GM21723 (cell line): ENCODE results near the gene TLCD2.
"Not testable (repeated sequence)": the region's sequence is repeated elsewhere in the genome, so short reads cannot be mapped to it uniquely, and the experiment has no call there.

Experiments
- ATAC-seq: cut with Tn5 transposase; IDR thresholded peaks from one replicate; pipeline ENCODE4 v1.9.1; 2021; ENCODE audit warnings: mild to moderate bottlenecking, moderate library complexity; ENCODE audit not compliant: unreplicated experiment

Gene TLCD2

DNA sequence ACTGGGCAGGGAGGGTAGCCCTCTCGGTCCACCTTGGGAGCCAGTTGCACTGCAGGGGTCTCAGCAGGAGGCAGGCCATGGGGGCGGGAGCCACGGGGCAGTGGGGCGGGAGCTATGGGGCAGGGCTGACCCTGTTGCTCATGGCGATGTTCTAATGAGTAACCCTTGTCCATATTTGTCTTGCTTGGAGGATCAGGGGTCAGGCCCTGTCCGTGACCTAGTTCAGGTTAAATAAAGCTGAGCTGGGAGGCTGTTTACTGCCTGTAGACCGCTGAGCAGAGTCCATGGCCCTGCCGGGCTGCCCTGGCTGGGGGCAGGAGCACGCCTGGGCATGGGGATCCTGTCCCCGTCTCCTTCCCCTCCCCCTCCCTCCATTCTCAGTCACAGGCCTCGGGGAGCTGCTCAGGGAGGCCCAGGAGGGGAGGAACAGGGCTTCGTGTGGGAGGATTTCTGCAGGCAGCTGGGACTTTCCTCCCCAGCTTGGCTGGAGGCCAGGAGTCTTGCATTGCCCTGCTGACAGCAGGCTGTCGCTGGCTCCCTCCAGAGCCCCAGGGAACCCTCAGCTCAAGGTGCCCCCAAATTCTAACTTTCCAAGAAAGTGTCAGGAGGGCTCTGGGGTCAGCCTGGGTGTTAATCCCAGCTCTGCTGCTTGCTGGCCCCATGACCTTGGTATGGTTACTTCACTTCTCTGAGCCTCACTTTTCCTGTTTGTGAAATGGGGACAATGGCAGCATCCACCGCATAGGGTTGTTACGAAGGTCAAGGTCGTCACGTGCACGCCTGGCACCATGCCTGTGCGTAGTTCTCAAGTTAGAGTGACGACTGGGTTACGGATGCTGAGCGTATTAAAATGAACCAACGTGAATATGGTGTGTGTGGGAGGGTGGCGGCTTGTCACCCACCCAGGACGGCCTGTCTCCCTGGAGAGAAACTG is 26.4 kb upstream of the TLCD2 start:
- ATAC-seq = no peak

DNA sequence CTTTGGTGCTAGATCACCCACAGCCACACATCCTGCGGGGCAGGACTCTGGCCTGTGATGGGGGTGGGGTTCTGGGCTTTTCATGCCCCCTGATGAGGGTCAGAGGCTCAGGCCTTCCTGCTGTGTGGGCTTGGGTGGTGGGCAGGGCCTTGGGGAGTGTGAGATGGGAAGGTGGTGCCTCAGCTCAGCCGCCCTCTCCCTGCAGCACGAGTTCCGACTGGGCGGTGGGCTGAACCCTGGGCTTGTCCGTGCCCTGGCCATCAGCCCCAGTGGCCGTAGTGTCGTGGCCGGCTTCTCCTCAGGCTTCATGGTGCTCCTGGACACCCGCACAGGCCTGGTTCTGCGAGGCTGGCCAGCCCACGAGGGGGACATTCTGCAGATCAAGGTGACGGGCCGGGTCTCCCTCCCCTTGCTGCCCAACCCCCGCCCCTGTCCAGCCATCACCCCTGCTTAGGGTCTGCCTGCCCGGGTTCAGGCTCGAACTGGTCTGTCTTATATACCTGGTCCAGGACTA is 25.7 kb upstream of the TLCD2 start:
- no peak for ATAC-seq

DNA sequence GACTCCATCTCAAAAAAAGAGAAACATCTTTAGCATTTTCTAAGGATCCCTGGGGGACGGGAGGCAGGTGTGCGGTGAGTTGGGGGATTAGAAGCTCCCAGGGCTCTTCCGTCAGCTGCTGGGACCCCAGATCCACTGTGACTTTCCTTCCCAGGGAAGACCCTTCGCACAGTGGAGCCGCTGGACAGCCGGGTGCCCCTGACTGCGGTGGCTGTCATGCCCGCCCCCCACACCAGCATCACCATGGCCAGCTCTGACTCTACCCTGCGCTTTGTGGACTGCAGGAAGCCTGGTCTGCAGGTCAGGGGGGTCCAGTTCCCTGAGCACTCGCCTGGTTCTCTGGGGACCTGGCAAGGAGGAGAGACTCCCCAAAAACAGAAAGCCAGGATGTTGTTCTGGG is 25.2 kb upstream of the TLCD2 start:
- no peak for ATAC-seq

DNA sequence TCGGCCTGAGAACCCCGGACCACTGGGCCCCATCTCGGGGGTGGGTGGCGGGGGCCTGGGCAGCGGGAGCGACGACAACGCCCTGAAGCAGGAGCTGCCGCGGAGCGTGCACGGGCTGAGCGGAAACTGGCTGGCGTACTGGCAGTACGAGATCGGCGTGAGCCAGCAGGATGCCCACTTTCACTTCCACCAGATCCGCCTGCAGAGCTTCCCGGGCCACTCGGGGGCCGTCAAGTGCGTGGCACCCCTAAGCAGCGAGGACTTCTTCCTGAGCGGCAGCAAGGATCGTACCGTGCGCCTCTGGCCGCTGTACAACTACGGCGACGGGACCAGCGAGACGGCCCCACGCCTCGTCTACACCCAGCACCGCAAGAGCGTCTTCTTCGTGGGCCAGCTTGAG is 23.6 kb upstream of the TLCD2 start:
- no peak for ATAC-seq

DNA sequence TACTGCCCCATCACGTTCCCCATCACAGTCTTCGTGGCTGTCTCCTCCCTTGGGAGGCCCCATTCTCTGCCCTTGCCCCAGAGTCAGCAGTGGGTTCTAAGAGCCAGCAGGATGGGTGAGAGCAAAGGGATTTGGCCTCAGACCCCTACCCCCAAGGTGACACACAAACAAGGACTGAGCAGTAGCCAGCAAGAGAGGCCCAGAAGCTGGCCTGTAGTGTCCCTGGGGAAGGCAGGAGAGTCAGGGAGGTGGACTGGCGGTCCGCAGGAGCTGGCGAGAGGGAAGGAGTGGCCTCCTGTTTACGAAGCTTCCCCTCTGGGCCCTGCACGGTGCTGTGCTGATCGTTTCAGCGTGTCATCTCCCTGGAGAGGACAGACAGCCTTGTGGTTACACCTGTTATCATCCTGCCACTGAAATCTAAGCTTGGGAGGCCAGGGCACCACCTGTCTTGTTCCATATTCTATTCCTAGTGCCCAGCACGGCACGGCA is 22.7 kb upstream of the TLCD2 start:
- ATAC-seq = no peak

DNA sequence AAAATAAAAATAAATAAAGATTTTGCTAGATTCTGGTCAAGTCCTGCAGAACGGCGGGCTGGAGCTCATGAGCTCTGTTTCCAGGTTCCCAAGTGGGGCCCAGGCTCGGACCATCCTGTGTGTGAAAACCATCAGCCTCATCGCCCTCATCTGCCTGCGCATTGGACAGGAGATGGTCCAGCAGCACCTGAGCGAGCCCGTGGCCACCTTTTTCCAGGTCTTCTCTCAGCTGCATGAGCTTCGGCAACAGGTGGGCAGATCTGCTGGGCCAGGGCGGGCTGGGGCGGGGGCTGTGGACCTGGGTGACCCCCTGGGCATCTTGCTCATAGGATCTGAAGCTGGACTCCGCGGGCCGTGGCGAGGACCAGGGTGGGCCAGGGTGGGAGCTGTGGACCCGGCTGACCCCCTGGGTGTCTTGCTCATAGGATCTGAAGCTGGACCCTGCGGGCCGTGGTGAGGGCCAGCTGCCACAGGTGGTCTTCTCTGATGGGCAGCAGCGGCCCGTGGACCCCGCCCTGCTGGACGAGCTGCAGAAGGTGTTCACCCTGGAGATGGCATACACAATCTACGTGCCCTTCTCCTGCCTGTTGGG is 22.2 kb upstream of the TLCD2 start:
- no peak for ATAC-seq

DNA sequence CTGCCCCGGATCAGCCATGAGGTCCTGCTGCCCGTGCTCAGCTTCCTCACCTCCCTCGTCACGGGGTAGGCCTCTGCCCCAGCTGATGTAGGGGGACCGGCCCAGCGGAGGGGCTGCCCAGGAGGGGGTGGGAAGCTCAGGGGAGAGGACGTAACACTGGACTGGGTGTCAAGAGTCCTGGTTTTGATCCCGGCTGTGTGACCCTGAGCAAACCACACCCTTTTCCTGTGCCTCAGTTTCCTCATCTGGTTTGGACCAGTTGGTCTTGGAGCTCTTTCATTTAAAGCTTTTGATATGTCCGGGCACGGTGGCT is 21.0 kb upstream of the TLCD2 start:
- no peak for ATAC-seq

DNA sequence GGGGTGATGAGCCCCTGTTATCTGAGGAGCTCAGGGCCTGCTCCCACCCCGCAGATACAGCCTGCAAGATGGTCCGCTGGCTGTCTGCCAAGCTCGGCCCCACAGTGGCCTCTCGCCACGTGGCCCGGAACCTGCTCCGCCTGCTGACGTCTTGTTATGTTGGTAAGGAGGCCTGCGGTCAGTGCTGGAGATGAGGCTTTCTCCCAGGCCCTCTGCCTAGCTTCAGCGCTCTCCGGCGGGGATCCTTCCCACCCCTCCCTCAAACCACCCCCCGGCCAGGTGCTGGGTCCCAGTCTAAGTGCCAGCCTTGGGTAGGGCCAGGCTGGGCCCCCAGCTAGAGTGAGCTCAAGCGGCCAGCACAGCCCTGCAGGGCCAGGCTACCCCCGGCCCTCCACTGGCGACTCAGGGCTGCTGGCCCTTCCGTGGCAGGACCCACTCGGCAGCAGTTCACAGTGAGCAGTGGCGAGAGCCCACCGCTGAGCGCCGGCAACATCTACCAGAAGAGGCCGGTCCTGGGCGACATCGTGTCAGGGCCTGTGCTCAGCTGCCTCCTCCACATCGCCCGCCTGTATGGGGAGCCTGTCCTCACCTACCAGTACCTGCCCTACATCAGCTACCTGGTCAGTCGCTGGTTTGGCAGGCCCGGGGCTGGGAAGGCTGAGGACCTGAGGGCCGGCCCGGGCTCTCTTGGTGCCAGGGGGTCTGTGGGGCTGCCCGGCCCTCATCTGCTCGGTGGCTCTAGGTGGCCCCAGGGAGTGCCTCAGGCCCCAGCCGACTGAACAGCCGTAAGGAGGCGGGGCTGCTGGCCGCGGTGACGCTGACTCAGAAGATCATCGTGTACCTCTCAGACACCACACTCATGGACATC is 20.4 kb upstream of the TLCD2 start:
- ATAC-seq = no peak

DNA sequence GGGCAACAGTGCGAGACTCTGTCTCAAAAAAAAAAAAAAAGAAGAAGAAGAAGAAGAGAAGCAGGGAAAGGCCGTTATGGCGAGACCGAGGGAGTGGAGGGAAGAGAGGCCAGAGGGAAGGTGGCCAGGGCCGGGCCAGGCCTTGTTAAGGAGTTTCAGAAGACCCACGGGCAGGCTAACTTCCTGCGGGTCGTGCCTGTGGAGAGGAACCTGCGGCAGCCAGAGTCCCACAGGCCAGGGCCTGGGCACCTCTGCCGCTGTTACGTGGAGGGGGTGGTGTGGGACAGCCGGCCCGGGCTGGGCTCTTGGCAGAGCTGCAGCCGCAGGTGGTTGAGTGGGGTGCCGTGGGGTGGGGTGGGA is 19.8 kb upstream of the TLCD2 start:
- ATAC-seq = no peak

DNA sequence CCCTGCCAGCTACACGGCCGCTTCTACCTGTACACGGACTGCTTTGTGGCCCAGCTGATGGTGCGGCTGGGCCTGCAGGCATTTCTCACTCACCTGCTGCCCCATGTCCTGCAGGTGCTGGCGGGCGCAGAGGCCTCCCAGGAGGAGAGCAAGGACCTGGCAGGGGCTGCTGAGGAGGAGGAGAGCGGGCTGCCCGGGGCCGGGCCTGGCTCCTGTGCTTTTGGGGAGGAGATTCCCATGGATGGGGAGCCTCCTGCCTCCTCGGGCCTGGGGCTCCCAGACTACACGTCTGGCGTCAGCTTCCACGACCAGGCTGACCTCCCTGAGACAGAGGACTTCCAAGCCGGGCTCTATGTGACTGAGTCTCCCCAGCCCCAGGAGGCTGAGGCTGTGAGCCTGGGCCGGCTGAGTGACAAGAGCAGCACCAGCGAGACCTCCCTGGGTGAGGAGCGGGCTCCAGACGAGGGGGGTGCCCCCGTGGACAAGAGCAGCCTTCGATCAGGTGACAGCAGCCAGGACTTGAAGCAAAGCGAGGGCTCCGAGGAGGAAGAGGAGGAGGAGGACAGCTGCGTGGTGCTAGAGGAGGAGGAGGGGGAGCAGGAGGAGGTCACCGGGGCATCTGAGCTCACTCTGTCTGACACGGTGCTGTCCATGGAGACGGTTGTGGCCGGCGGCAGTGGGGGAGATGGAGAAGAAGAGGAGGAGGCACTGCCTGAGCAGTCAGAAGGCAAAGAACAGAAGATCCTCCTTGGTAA is 17.9 kb upstream of the TLCD2 start:
- ATAC-seq = no peak

DNA sequence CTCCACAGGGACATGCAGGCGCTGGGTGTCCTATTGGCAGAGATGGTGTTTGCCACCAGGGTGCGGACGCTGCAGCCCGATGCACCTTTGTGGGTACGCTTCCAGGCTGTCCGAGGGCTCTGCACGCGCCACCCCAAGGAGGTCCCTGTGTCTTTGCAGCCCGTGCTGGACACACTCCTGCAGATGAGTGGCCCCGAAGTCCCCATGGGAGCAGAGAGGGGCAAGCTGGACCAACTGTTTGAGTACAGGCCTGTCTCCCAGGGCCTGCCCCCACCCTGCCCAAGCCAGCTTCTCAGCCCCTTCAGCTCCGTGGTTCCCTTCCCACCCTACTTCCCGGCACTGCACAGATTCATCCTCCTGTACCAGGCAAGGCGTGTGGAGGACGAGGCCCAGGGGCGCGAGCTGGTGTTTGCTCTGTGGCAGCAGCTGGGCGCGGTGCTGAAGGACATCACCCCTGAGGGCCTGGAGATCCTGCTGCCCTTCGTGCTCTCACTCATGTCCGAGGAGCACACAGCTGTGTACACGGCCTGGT is 17.1 kb upstream of the TLCD2 start:
- no peak for ATAC-seq

DNA sequence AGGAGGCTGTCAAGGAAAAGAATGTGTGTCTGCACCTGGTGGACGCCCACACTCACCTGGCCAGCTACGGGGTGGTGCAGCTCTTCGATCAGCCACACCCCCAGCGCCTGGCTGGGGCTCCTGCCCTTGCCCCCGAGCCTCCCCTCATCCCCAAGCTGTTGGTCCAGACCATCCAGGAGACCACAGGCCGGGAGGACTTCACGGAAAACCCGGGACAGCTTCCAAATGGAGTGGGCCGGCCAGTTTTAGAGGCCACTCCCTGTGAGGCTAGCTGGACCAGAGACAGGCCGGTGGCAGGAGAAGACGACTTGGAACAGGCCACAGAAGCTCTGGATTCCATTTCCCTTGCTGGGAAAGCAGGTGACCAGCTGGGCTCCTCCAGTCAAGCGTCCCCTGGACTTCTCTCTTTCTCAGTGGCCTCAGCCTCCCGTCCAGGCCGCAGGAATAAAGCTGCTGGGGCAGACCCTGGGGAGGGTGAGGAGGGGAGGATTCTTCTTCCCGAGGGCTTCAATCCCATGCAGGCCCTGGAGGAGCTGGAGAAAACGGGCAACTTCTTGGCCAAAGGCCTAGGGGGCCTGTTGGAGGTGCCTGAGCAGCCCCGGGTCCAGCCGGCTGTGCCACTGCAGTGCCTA is 16.6 kb upstream of the TLCD2 start:
- ATAC-seq = no peak

DNA sequence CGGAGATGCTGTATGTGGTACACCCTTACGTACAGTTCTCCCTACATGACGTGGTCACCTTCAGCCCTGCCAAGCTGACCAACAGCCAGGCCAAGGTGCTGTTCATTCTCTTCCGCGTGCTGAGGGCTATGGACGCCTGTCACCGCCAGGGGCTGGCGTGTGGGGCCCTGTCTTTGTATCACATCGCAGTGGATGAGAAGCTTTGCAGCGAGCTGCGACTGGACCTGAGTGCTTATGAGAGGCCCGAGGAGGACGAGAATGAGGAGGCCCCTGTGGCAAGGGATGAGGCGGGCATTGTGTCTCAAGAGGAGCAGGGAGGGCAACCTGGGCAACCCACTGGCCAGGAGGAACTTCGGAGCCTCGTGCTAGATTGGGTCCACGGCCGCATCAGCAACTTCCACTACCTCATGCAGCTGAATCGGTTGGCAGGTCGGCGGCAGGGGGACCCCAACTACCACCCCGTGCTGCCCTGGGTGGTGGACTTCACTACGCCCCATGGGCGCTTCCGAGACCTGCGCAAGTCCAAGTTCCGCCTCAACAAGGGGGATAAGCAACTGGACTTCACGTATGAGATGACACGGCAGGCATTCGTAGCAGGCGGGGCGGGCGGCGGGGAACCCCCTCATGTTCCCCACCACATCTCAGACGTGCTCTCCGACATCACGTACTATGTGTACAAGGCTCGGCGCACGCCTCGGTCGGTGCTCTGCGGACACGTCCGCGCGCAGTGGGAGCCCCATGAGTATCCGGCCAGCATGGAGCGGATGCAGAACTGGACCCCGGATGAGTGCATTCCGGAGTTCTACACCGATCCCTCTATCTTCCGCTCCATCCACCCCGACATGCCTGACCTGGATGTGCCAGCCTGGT is 15.7 kb upstream of the TLCD2 start:
- no peak for ATAC-seq

DNA sequence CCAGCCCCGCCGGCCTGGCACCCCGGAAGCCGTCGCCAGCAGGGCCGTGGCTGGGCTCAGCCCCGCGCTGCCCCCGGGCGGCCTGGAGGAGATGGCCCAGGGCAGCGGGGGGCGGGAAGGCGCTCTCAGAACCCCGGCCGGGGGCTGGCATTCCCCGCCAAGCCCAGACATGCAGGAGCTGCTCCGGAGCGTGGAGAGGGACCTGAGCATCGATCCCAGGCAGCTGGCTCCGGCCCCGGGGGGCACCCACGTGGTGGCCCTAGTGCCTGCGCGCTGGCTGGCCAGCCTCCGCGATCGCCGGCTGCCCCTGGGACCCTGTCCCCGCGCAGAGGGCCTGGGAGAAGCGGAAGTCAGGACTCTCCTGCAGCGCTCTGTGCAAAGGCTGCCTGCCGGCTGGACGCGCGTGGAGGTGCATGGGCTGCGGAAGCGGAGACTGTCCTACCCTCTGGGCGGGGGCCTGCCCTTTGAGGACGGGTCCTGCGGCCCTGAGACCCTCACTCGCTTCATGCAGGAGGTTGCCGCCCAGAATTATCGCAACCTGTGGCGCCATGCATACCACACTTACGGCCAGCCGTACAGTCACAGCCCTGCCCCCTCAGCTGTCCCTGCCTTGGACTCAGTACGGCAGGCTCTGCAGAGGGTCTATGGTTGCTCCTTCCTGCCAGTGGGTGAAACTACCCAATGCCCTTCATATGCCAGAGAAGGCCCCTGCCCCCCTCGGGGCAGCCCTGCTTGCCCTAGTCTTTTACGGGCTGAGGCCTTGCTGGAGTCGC is 14.9 kb upstream of the TLCD2 start:
- ATAC-seq = peak; percentile 19

DNA sequence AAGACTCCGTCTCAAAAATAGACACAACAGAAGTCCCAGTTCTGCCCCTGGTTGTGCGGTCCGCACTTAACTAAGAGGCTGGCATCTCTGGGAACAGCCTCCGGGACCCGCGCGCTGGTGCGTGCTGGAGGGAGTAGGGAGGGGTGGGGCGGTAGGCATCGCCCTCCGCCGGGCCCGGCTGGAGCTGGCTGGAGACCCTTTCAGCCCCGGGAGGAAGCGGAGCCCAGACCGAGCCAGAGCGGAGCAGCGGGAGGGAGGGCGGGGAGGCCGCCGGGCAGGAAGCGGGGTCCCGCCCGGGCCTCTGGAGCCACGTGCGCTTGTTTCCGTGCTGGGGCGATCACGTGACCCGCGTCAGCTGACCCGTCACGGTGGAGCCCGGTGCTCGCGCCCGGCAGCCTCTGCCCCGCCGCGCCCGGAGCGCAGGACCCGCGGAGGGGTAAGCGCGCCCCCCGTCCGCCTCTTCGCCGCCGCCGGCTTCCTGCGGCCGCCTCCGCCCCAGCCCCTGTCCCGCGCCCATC is 14.2 kb upstream of the TLCD2 start, which contains the start of gene WDR81:
Gene WDR81 (plus strand): TSS at position 354 of the 518 bp plus-strand sequence. CDS start 256 bp downstream, outside the sequence.
- ATAC-seq = peak; percentile 47

DNA sequence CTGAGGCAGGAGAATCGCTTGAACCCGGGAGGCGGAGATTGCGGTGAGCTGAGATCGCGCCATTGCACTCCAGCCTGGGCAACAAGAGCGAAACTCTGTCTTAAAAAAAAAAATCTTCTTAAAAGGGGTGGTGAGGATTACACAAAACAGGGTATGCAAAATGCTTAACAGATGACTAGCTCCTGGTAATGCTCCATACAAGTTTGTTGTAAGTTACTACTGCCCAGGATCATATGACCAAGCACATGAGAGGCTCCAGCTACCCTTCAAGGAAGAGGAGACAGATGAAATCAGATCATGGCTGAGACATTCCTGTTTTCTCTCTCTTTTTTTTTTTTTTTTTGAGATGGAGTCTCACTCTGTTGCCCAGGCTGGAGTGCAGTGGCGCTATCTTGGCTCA is 11.8 kb upstream of the TLCD2 start:
- ATAC-seq = not testable (repeated sequence)

DNA sequence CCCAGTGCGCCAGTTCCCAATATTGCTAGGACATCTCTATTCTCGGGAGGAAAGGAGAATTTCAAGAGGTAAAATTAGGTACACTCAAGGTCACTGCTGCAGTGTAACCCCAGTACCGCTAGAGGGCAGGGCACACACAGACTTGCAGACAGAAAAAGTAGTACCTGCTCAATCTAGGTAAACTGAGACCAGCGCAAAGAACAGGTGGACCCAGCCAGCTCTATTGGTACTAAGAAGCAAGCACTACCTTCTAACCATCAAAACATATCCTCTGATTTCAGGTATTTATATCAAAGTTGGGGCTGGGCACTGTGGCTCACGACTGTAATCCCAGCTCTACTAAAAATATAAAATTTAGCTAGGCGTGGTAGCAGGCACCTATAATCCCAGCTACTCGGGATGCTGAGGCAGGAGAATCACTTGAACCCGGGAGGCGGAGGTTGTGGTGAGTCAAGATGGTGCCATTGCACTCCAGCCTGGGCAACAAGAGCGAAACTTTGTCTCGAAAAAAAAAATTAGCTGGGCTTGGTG is 10.7 kb upstream of the TLCD2 start:
- no peak for ATAC-seq
